Activated CD4-positive, alpha-beta T cell treated with anti-CD3 and anti-CD28 coated beads, Interleukin-2, Interleukin-4, amounts not matched to agents 100 ng/mL and 50 ng/mL, durations not matched to agents 16 hours and 8 hours (primary cell): ENCODE results near the gene PDIA5.
"Not testable (repeated sequence)": the region's sequence is repeated elsewhere in the genome, so short reads cannot be mapped to it uniquely, and the experiment has no call there.

Experiments used
- DNase-seq: peaks from one replicate; pipeline ENCODE4 v3.0.0-alpha.2; 2020; ENCODE audit warnings: low spot score

The PDIA5 gene

DNA sequence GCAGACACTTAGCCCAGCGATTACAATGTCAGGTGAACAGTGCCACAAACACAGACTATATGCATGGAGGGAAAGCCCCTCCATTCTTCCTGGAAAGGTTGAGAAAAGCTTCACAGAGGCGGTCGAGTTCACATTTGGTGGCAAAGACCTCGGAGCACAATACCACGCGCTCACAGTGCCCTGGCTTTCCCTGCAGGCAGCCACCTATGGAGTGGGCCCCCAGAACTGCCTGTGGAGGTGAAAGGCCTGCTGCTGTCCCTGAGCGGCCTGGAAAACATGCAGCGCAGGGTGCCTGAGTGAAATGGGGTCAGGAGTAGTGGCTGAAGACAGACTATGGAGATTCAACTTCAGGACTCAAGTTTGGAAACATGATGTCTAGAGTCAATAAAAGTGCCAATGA is 26.9 kb downstream of the PDIA5 start:
- DNase-seq: no peak

- DNase-seq: no peak
Observed at GRCh38 chr3:123094516-123095313, 27.9 kb downstream of the PDIA5 start.

DNA sequence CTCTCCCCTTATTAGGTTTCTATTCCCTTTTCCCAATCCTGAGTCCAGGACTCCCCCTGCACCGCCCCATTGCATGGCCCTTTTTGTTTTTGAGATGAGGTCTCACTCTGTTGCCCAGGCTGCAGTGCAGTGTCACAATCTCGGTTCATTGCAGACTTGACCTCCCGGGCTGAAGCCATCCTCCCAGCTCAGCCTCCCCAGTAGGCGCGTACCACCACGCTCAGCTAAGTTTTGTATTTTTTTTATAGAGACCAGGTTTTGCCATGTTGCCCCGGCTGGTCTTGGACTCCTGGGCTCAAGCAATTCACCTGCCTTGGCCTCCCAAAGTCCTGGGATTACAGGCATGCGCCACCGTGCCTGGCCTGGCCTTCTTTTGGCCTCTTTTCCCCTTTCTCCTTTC is 29.3 kb downstream of the PDIA5 start:
- no peak for DNase-seq

GRCh38 chr3:123096731-123097130 is 29.9 kb downstream of the PDIA5 start:
- no peak for DNase-seq

- DNase-seq: no peak
Observed at GRCh38 chr3:123098426-123099330, 31.9 kb downstream of the PDIA5 start.

DNA sequence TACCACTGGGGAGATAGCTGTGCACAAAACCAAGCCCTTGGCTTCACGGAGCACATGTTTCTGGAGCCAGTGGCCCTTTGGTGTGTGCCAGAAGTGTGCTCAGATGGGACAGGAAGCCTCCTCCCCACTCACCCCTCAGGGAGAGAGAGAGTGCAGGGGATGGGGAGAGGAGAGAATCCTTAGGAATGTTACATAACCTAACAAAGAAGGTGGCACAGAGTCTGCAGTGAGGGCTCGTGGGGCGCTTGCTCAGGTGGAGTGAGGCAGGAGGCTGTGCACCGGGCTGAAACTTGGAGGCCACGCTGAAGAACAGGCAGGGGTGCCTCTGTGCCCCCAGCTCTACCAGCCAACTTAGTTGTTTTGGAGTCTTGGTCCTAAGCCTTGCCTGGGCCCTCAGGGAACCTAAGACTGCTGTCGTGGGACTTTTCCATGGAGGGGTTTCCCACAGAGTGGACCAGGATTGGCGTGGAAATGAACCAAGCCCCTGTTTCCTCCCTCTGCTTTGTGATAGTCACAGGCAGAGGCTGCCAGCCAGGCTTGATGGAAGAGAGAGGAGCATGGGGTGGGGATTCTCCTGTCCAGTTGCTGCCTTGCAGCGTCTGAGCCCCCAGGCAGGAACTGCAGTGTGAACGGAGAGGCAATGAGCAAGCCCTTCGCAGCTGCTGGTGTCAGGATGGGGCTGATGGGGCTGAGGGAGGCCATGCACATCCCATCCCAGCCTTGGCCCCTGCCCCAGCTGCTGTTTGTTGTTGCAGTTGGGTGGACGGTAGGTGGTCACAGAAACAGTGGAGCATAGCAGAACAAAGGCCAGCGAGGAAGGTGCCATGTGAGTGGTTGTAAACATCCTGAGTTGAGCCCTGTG is 32.7 kb downstream of the PDIA5 start:
- DNase-seq: no peak

DNA sequence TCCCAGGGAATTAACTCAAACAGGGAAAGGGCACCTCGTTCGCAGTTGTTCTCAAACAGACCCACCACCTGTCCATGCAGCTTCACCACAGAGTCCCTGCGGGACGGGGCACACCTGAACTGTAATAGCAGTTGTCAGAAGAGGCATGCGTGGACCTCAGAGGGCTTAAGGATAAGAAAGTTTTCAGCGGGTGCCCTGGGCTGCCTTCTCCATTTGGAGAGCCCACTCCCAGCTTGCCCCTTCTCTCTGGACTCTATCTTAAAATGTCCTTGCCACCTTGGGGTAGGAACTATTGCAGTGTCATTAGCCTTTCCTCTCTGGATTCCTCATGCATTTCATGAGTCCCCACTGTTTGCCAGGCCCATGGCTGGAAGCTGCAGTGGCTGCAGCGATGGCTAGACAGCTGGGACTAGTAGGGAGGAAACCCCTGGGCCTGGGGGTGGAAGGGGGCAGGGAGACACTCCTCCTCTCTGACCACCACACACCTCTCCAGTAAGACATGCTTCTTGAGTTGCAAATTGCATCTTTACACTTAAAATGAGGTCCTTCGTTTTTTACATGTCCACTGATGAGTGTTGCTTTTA is 33.5 kb downstream of the PDIA5 start:
- no peak for DNase-seq

- no peak for DNase-seq
Observed at GRCh38 chr3:123102249-123102648, 35.4 kb downstream of the PDIA5 start.

DNA sequence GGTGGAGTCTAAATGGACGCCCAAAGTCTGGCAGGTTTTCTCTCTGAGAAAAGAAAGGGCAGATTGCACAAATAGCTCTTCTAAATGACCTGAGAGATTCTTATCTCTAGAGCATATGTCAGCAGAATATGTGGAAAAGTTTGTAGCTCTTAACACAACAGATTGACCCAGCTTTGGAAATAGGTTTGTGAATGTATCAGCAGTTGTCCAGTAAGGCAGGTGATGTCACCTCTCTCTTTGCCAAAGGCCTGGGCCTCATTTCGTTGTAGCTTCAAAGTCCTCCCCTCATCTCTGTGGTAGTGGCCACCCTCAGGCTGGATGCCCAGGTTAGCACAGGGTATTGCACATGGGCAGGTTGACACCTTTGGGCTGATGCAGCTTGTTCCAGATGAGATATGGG is 36.0 kb downstream of the PDIA5 start:
- no peak for DNase-seq

- DNase-seq: no peak
Observed at GRCh38 chr3:123104550-123104949, 37.7 kb downstream of the PDIA5 start.

- no peak for DNase-seq
Observed at GRCh38 chr3:123105201-123106189, 38.7 kb downstream of the PDIA5 start.

DNA sequence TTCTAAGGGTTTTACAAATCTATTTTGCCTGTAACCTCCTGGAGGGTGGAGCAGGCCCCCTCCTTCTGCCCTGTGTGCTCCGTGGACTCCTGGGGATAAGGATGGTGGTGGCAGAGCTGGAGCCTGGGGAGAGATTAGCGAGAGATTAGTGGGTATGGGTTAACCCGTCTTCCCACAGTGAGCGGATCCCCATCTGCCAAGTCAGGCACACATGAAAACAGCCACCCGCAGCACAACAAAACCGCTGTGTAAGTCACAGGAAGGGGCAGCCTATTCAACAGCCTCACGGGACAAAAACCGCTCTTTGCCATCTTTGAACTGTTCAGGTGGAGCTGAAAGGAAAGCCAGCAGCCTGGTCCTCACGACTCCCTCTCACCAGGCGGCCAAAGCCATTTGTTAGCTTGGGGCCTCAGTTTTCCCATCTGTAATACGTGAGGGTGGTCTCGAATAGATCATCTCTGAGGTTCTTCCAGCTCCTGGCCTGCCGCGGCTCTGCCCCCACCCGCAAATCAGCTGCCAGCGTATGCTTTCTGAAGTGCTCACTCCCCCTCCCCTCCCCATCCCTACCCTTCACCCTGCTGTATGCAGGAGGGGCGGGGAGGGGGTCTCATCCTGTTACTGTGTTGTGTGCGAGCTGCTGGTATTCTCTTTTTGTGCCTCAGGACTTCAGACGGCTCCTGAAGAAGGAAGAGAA is 43.6 kb downstream of the PDIA5 start:
- DNase-seq: no peak

- DNase-seq: no peak
Observed at GRCh38 chr3:123110976-123111615, 44.3 kb downstream of the PDIA5 start.

DNA sequence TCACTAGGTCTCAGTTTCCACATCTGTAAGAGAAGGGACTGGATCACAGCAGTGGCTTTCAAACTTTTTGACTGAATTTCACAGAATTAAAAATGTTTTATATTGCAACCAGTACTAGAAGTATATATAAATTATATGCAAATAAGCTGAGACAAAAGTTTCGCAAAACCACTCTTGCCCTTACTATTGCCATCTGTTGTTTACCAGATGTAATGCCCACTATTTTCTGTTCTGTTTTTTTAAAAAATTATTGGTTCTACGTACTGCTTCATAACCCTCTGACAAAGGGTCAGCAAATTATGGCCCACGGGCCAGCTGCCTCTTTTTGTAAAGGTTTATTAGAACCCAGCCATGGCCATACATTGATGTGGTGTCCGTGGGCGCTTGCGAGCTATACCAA is 44.8 kb downstream of the PDIA5 start:
- DNase-seq: no peak

- DNase-seq: no peak
Observed at GRCh38 chr3:123112232-123112631, 45.4 kb downstream of the PDIA5 start.

DNA sequence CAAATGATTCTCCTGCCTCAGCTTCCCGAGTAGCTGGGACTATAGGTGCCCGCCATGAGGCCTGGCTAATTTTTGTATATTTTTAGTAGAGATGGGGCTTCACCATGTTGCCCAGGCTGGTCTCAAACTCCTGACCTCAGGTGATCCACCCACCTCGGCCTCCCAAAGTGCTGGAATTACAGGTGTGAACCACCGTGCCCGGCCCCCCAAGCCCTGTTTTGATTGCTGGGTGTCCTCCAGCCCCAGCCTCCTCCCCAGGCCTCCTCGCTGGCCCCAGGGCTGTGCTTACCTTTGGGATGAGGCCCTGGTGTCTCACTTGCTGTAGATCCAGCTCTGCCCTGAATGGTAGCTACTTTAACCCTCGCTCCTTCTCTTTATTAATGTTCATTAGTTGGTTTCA is 45.8 kb downstream of the PDIA5 start:
- DNase-seq: not testable (repeated sequence)

- no peak for DNase-seq
Observed at GRCh38 chr3:123113889-123114450, 47.1 kb downstream of the PDIA5 start.

DNA sequence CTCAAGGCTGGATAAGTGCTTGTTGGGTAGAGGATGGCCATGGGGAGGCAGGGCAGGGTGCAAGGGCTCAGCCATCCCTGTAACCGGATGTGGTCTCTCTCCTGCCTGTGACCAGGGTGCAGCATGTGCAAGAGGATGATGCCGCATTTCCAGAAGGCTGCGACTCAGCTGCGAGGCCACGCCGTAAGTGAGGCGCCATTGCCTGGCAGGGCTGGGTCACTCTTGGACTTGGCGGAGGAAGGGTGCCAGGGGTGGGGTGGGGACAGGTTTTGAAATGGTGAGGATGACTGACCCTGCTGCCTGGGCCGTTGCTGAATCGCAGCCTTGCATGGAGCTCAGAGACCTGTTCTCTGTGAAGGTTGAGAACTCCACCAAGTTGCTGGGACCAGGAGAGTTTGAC is 49.3 kb downstream of the PDIA5 start:
- DNase-seq: no peak

GRCh38 chr3:123119388-123119787 is 52.6 kb downstream of the PDIA5 start:
- DNase-seq: no peak
